HL-60 (cell line): ENCODE measurements around the gene TEAD4.
A peak's percentile ranks its signal among the peaks of the same experiment; 100 is the strongest.

Source experiments
- DNase-seq, 2 experiments: peaks; one replicate each; pipeline ENCODE4 v3.0.0-alpha.2; 2010 to 2020; ENCODE audit warnings: low read depth in 1 of 2, low spot score in 1 of 2
- H3K27ac ChIP-seq: fragments of 250-450 bp; sonication (Bioruptor Pico); replicated peaks from 2 replicates; pipeline ENCODE4 v1.5.1; 2020; ENCODE audit warnings: mild to moderate bottlenecking, moderate library complexity
- H3K27me3 ChIP-seq: fragments of 250-450 bp; sonication (Bioruptor Pico); 2 replicates; pipeline ENCODE4 v1.5.1; 2021; ENCODE audit warnings: mild to moderate bottlenecking, moderate library complexity; ENCODE audit not compliant: insufficient read depth, poor library complexity, severe bottlenecking
- H3K4me3 ChIP-seq: replicated peaks from 2 replicates; pipeline ENCODE4 v1.5.1; 2011; ENCODE audit warnings: mild to moderate bottlenecking, control low read depth, low read length; ENCODE audit not compliant: insufficient read depth
- GABPA ChIP-seq: IDR thresholded peaks from 2 replicates; pipeline ENCODE4 v1.6.1; 2012; ENCODE audit warnings: low read depth
- POLR2AphosphoS5 ChIP-seq: IDR thresholded peaks from 2 replicates; pipeline ENCODE4 v1.6.1; 2012; ENCODE audit warnings: low read depth
- SPI1 ChIP-seq: IDR thresholded peaks from 2 replicates; pipeline ENCODE4 v1.6.1; 2012; ENCODE audit warnings: low read depth, mild to moderate bottlenecking, borderline replicate concordance
- TF ChIP-seq, protein P1 (sequence below): IDR thresholded peaks from one replicate; pipeline ENCODE4 v1.5.1; 2011; ENCODE audit warnings: low read length, control low read depth, inconsistent platforms; ENCODE audit not compliant: insufficient read depth
- TF ChIP-seq, protein P2 (sequence below): IDR thresholded peaks from 2 replicates; pipeline ENCODE4 v1.6.1; 2012; ENCODE audit warnings: low read depth; ENCODE audit not compliant: insufficient replicate concordance

Gene TEAD4

GRCh38 chr12:2949411-2949810, 9.8 kb upstream of the TEAD4 start:
- no peak for DNase-seq
- Histone ChIP-seq H3K4me3 (no peak overlapping the region), H3K27ac (no peak overlapping the region), H3K27me3 (no peaks in the 10 kb centered on the region)
- TF ChIP-seq, protein P1, sequence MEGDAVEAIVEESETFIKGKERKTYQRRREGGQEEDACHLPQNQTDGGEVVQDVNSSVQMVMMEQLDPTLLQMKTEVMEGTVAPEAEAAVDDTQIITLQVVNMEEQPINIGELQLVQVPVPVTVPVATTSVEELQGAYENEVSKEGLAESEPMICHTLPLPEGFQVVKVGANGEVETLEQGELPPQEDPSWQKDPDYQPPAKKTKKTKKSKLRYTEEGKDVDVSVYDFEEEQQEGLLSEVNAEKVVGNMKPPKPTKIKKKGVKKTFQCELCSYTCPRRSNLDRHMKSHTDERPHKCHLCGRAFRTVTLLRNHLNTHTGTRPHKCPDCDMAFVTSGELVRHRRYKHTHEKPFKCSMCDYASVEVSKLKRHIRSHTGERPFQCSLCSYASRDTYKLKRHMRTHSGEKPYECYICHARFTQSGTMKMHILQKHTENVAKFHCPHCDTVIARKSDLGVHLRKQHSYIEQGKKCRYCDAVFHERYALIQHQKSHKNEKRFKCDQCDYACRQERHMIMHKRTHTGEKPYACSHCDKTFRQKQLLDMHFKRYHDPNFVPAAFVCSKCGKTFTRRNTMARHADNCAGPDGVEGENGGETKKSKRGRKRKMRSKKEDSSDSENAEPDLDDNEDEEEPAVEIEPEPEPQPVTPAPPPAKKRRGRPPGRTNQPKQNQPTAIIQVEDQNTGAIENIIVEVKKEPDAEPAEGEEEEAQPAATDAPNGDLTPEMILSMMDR = no peak
- no peak for TF ChIP-seq POLR2AphosphoS5
- TF ChIP-seq, protein P2, sequence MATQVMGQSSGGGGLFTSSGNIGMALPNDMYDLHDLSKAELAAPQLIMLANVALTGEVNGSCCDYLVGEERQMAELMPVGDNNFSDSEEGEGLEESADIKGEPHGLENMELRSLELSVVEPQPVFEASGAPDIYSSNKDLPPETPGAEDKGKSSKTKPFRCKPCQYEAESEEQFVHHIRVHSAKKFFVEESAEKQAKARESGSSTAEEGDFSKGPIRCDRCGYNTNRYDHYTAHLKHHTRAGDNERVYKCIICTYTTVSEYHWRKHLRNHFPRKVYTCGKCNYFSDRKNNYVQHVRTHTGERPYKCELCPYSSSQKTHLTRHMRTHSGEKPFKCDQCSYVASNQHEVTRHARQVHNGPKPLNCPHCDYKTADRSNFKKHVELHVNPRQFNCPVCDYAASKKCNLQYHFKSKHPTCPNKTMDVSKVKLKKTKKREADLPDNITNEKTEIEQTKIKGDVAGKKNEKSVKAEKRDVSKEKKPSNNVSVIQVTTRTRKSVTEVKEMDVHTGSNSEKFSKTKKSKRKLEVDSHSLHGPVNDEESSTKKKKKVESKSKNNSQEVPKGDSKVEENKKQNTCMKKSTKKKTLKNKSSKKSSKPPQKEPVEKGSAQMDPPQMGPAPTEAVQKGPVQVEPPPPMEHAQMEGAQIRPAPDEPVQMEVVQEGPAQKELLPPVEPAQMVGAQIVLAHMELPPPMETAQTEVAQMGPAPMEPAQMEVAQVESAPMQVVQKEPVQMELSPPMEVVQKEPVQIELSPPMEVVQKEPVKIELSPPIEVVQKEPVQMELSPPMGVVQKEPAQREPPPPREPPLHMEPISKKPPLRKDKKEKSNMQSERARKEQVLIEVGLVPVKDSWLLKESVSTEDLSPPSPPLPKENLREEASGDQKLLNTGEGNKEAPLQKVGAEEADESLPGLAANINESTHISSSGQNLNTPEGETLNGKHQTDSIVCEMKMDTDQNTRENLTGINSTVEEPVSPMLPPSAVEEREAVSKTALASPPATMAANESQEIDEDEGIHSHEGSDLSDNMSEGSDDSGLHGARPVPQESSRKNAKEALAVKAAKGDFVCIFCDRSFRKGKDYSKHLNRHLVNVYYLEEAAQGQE = no peak
- TF ChIP-seq GABPA = no peak
- no peak for TF ChIP-seq SPI1

DNA sequence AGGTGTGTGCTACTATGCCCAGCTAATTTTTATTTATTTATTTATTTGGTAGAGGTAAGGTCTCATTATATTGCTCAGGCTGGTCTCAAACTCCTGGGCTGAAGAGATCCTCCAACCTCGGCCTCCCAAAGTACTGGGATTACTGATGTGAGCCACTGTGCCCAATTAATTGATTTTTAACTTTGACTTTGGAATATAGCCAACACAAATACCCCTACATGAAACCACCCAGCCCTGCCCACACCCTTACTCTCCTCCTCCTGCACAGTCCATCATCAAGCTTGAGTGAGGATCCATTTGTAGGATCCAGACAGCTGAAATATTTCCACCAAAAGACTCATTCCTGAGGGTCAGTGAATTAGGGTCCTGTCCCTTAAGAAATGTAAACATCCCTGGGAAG, 3.3 kb upstream of the TEAD4 start:
- Histone ChIP-seq H3K27ac (no peak overlapping the region), H3K4me3 (no peak overlapping the region), H3K27me3 (peaks cover 30% of the 10 kb centered on the region)
- no peak for DNase-seq
- TF ChIP-seq, protein P1 = no peak
- TF ChIP-seq POLR2AphosphoS5 (no peak), GABPA (no peak), SPI1 (no peak)
- TF ChIP-seq, protein P2 = no peak

GRCh38 chr12:2957816-2958431, 1.3 kb upstream of the TEAD4 start:
- Histone ChIP-seq H3K27ac (no peak overlapping the region), H3K4me3 (no peak overlapping the region), H3K27me3 (peaks cover 43% of the 10 kb centered on the region)
- DNase-seq = no peak
- TF ChIP-seq GABPA (no peak), SPI1 (peak; percentile 18; the same call in 1 of the 2 replicates)

DNA sequence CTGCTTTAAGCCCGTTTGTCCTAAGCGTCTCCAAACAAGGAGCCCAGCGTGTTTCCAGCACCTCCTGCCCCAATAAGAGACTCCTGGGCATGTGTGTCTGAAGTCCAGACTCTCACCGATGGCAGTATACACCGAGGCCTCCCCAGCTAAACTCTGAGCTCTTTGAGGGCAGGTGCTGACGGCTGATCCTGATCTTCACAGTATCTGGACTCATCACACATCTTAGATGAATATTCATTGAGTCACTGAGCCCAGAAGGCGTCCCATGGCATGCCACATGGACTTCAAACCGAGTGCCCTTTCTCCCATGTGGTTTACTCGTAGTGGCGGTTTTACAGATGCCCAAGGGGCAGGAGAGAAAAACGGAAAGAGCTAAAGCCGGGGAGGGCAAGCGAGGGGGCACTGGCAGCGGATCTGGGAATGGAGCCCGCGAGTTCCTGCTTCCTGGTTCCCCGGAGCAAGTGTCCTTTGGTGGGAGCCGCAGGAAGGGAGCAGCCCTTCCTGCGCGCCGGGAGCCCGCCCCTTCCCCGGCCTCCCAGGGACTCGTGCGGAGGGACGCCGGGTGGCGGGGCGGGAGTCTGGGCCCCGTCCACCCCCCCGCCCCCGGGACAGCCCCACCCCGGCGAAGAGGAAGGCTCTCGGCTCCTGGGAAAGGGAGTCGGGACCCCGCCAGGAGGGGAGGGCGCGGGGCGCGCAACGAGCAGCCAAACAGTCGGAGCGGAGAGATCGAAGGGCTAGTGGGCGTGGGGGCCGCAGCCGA, 585 bp upstream of the TEAD4 start:
- no peak for DNase-seq
- H3K27ac ChIP-seq = no peak overlapping the region
- peaks cover 48% of the 10 kb centered on the region for H3K27me3 ChIP-seq
- no peak for TF ChIP-seq GABPA
- TF ChIP-seq, protein P1 = no peak
- no peak for TF ChIP-seq SPI1
- TF ChIP-seq POLR2AphosphoS5 = no peak
- TF ChIP-seq, protein P2 = no peak
- H3K4me3 ChIP-seq = no peak overlapping the region
